Measurements from ENCODE around the gene EDN1. TPM values are rescaled to one million over a fixed set of nuclear protein-coding genes. Genes with fewer than 3 reads are reported as not detected.
A peak's percentile ranks its signal among the peaks of the same experiment; 100 is the strongest.

EDN1 gene
- total and polyA plus RNA-seq, 2 of the 4 experiments (the other 2 are of a cell fraction) = 5.6 to 9.0 TPM

DNA sequence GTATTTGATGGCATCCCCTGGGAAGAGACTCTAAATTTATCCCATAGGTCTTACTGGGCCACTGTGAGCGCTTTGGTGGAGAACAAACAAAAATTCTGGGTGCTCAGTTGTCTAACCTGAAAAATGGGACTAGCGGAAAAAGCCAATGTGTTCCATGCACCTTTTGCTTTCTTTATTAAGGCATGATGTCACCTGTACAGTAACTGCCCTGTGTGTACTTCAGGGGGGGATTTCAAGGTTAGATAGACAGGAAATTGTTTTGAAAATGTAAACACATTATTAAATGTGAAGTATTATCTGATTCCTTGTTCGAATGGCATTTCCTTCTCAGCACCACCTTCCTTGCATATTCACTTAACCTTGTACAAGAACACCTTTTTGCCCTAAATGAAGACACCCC is 1.2 kb upstream of the EDN1 start (continued):
- TF ChIP-seq, protein P1, sequence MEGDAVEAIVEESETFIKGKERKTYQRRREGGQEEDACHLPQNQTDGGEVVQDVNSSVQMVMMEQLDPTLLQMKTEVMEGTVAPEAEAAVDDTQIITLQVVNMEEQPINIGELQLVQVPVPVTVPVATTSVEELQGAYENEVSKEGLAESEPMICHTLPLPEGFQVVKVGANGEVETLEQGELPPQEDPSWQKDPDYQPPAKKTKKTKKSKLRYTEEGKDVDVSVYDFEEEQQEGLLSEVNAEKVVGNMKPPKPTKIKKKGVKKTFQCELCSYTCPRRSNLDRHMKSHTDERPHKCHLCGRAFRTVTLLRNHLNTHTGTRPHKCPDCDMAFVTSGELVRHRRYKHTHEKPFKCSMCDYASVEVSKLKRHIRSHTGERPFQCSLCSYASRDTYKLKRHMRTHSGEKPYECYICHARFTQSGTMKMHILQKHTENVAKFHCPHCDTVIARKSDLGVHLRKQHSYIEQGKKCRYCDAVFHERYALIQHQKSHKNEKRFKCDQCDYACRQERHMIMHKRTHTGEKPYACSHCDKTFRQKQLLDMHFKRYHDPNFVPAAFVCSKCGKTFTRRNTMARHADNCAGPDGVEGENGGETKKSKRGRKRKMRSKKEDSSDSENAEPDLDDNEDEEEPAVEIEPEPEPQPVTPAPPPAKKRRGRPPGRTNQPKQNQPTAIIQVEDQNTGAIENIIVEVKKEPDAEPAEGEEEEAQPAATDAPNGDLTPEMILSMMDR (conservative IDR thresholded peaks at IDR 0.05; ENCODE audit: low read depth, low read length) = no peak
- TF ChIP-seq CEBPB (IDR thresholded peaks at IDR 0.05; ENCODE audit: low read depth, low read length) = no peak

DNA sequence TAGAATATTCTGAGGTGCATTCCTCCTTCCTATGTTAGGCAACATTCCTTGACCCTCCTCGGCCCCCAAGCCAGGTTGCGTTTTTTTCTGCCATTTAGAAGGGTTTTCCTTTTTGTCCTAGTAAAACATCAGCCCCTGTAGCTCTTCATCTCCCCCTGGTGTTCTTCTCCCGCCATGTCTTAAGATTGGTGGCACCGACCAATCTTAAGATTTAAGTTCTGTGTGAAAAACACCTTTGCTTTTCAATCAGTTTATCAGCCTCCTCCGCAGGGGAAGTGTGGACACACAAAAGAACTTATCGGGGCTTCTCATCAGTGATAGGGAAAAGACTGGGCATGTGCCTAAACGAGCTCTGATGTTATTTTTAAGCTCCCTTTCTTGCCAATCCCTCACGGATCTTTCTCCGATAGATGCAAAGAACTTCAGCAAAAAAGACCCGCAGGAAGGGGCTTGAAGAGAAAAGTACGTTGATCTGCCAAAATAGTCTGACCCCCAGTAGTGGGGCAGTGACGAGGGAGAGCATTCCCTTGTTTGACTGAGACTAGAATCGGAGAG is 719 bp upstream of the EDN1 start:
- ChIA-PET POLR2A (ENCODE audit: unreplicated experiment) (interaction anchor here (0.6 kb wide), 1 partner anchor 159 kb away, joined by 5 read pairs; no protein-coding TSS in a partner anchor), CTCF (interaction anchor here (0.6 to 4.2 kb wide), 24 partner anchors 9 to 1285 kb away, joined by 3 to 21 read pairs (median 3); no protein-coding TSS in a partner anchor)
- Histone ChIP-seq H2BK120ac (ENCODE audit: low read depth, low read length) (peak overlapping the region; percentile 92), H3K23ac (ENCODE audit: low read depth, low read length) (peak overlapping the region; percentile 94), H2BK5ac (ENCODE audit: low read depth, low read length, poor library complexity, severe bottlenecking) (peak overlapping the region; percentile 83), H3K4ac (ENCODE audit: low read depth, low read length) (peak overlapping the region; percentile 92), H3K18ac (ENCODE audit: low read depth, low read length) (peak overlapping the region; percentile 95), H2AFZ (replicated peaks; ENCODE audit: low read length, poor library complexity) (peak overlapping the region; percentile 88), H3K9me3 (ENCODE audit: control insufficient read depth, insufficient read depth, low read length) (no peaks in the 10 kb centered on the region), H3K4me3 (ENCODE audit: insufficient read depth, low read depth, low read length) (peak overlapping the region; percentile 74), H3K79me1 (ENCODE audit: low read depth in 1 of 2, low read length in 2 of 2) (peaks cover 6 to 16% of the 10 kb centered on the region in 2 experiments; a peak in 3 of 4 replicates), H3K27me3 (ENCODE audit: control insufficient read depth, insufficient read depth, low read length) (no peaks in the 10 kb centered on the region), H3K14ac (replicated peaks; ENCODE audit: low read depth, low read length) (peak overlapping the region; percentile 93), H3K9ac (ENCODE audit: low read depth, low read length) (peak overlapping the region; percentile 89), H4K8ac (ENCODE audit: low read depth in 2 of 2, low read length in 2 of 2) (peak overlapping the region; percentile 45 to 81), H3K36me3 (ENCODE audit: control insufficient read depth, insufficient read depth, low read length) (peaks cover 1% of the 10 kb centered on the region; the same call in 1 of the 2 replicates), H4K5ac (ENCODE audit: low read depth, low read length) (peak overlapping the region; percentile 86), H3K4me1 (ENCODE audit: control insufficient read depth, insufficient read depth, low read length) (peaks cover 12% of the 10 kb centered on the region), H2BK15ac (ENCODE audit: low read depth, low read length) (peak overlapping the region; percentile 90), H4K20me1 (ENCODE audit: insufficient read depth, low read length) (no peaks in the 10 kb centered on the region), H3K27ac (ENCODE audit: insufficient read depth, low read length) (peak overlapping the region; percentile 83), H2BK20ac (ENCODE audit: low read depth, low read length) (peak overlapping the region; percentile 98), H4K91ac (ENCODE audit: insufficient read depth, low read depth, low read length) (peak overlapping the region; percentile 94), H3K56ac (ENCODE audit: extremely low read depth, insufficient read depth, low read length) (peak overlapping the region; percentile 98), H3K9me1 (ENCODE audit: insufficient read depth, low read length) (no peaks in the 10 kb centered on the region), H3K4me2 (ENCODE audit: low read depth, low read length) (peak overlapping the region; percentile 98), H2AK9ac (replicated peaks; ENCODE audit: low read depth, low read length, poor library complexity) (no peak overlapping the region), H2AK5ac (ENCODE audit: low read depth, low read length) (no peak overlapping the region)
- no TSS peak for BruUV-seq (replicated peaks)
- DNase-seq (peak; percentile 74), ATAC-seq (ENCODE audit: low read depth) (peak; percentile 49)
- intact Hi-C loops (cut with micrococcal nuclease) = loop anchor here (1.0 to 10.0 kb wide), 5 partner anchors 55 to 703 kb away; no protein-coding TSS in a partner anchor
- dilution Hi-C loops (cut with HindIII; ENCODE audit: low sequenced_read_pairs, unreplicated experiment) = no loop called here
- WGBS, 2 experiments (ENCODE audit: extremely low coverage in 2 of 2, insufficient read length in 1 of 2) = no CpG with 5 or more reads among the region's 13 CpGs
- in situ Hi-C loops (cut with MboI; ENCODE audit: low sequenced_read_pairs) = loop anchor here (5.0 kb wide), 1 partner anchor 702 kb away; no protein-coding TSS in a partner anchor
- TF ChIP-seq NFE2L2 (IDR thresholded peaks at IDR 0.05; ENCODE audit: low read depth, low read length) = no peak
- TF ChIP-seq, protein P1 (conservative IDR thresholded peaks at IDR 0.05; ENCODE audit: low read depth, low read length) = peak; percentile 90
- no peak for TF ChIP-seq FOS (IDR thresholded peaks at IDR 0.05; ENCODE audit: low read depth, low read length)
- peak; percentile 87 for TF ChIP-seq SMC3 (IDR thresholded peaks at IDR 0.05; ENCODE audit: low read depth, low read length)
- no peak for TF ChIP-seq MAZ (IDR thresholded peaks at IDR 0.05; ENCODE audit: borderline replicate concordance, low read depth, low read length)
- TF ChIP-seq CHD1 (IDR thresholded peaks at IDR 0.05; ENCODE audit: low read depth, low read length) = no peak
- TF ChIP-seq MAFK (IDR thresholded peaks at IDR 0.05; ENCODE audit: low read depth, low read length) = no peak
- TF ChIP-seq RAD21 (IDR thresholded peaks at IDR 0.05; ENCODE audit: low read length) = peak; percentile 83
- no peak for TF ChIP-seq MXI1 (IDR thresholded peaks at IDR 0.05; ENCODE audit: borderline replicate concordance, low read depth, low read length)
- no peak for TF ChIP-seq POLR2A (IDR thresholded peaks at IDR 0.05; ENCODE audit: low read depth, low read length)
- no peak for TF ChIP-seq CEBPB (IDR thresholded peaks at IDR 0.05; ENCODE audit: low read depth, low read length)
- TF ChIP-seq BHLHE40 (IDR thresholded peaks at IDR 0.05; ENCODE audit: low read depth, low read length) = no peak

All from IMR-90 (cell line).